ENCODE results near the gene THBD. TPM values are rescaled to one million over a fixed set of nuclear protein-coding genes. Genes with fewer than 3 reads are reported as not detected.

THBD gene
- total and polyA plus RNA-seq, 9 of the 15 experiments (the other 6 are each of a cell fraction or from before 2014, with no cell fraction given), result 0.07 to 0.49 (median 0.33) TPM

- no peak for ATAC-seq
- Histone ChIP-seq H3K4me3 (no peak overlapping the region), H3K4me1 (replicated peaks in 1 of 2; ENCODE audit: control insufficient read depth in 2 of 2, insufficient read depth in 2 of 2, low read length in 2 of 2) (no peaks in the 10 kb centered on the region; a peak in 2 of 5 replicates), H2AFZ (ENCODE audit: low read depth, low read length) (no peak overlapping the region), H3K9me3 (replicated peaks; ENCODE audit: control insufficient read depth, insufficient read depth, low read depth, low read length) (no peaks in the 10 kb centered on the region), H4K20me1 (replicated peaks; ENCODE audit: control insufficient read depth, insufficient read depth, low read length) (no peaks in the 10 kb centered on the region; the same call in 1 of the 2 replicates), H3K4me2 (ENCODE audit: insufficient read depth, low read length) (no peak overlapping the region), H3K27ac (ENCODE audit: extremely low read depth, low read depth, low read length) (no peak overlapping the region), H3K9ac (ENCODE audit: insufficient read depth in 1 of 2, low read depth in 2 of 2, low read length in 2 of 2) (no peak overlapping the region), H3K27me3 (ENCODE audit: control insufficient read depth in 2 of 2, insufficient read depth in 2 of 2, low read length in 2 of 2) (no peaks in the 10 kb centered on the region; a peak in 1 of 5 replicates), H3K79me2 (ENCODE audit: control insufficient read depth, insufficient read depth, low read length) (no peaks in the 10 kb centered on the region), H3K36me3 (ENCODE audit: control insufficient read depth, insufficient read depth, low read length) (no peaks in the 10 kb centered on the region), H3K9me1 (ENCODE audit: control insufficient read depth, insufficient read depth, low read length) (no peaks in the 10 kb centered on the region)
- WGBS (ENCODE audit: insufficient coverage, low coverage, missing lambda C conversion rate), result 3% methylated on average over 5 of the region's 5 CpGs
- in situ Hi-C loops (cut with MboI), result no loop called here
- FAIRE-seq, result no peak
- peak; percentile 18; the same call in 1 of the 2 replicates for TF ChIP-seq NFE2L1 (tag; IDR thresholded peaks at IDR 0.05; ENCODE audit: borderline replicate concordance, low read depth)
- 0 out of 2 replicates have a peak, but pooled peaks have one; percentile 42 for TF ChIP-seq MAFK (IDR thresholded peaks at IDR 0.05; ENCODE audit: low read length)
- TF ChIP-seq MAFF (IDR thresholded peaks at IDR 0.05; ENCODE audit: low read length), result peak; percentile 54
- TF ChIP-seq NFE2 (IDR thresholded peaks at IDR 0.05; ENCODE audit: low read depth), result 0 out of 2 replicates have a peak, but pooled peaks have one; percentile 22
- TF ChIP-seq ZNF316 (IDR thresholded peaks at IDR 0.05), result peak; percentile 62
- peak; percentile 38; the same call in 1 of the 2 replicates for TF ChIP-seq C11orf30 (IDR thresholded peaks at IDR 0.05; ENCODE audit: low read depth)
- TF ChIP-seq NELFE (IDR thresholded peaks at IDR 0.05; ENCODE audit: insufficient read depth, insufficient read length), result no peak
- TF ChIP-seq ZNF77 (CRISPR knock-in tag; IDR thresholded peaks at IDR 0.05), result no peak
- no peak for TF ChIP-seq HNRNPUL1 (IDR thresholded peaks at IDR 0.05; ENCODE audit: low read length)
- no peak for TF ChIP-seq HDAC2 (IDR thresholded peaks at IDR 0.05)
- TF ChIP-seq MAFG (tag; conservative IDR thresholded peaks at IDR 0.05), result peak; percentile 76
- POLR2A ChIA-PET, result interaction anchor here (0.7 kb wide), 1 partner anchor 359 kb away, joined by 3 read pairs; no protein-coding TSS in a partner anchor
- CTCF ChIA-PET (ENCODE audit: low intra/inter-chr PET ratio), result no interaction called here
- no TSS peak for BruUV-seq (replicated peaks)
- intact Hi-C loops (cut with micrococcal nuclease), result no loop called here
- DNase-seq (ENCODE audit: extremely low read depth in 1 of 4, low spot score in 3 of 4), result no peak
Measured at GRCh38 chr20:23013429-23013828, 36.0 kb downstream of the THBD start.
